Measurements from ENCODE around the gene ERLIN1.

Gene ERLIN1

DNA sequence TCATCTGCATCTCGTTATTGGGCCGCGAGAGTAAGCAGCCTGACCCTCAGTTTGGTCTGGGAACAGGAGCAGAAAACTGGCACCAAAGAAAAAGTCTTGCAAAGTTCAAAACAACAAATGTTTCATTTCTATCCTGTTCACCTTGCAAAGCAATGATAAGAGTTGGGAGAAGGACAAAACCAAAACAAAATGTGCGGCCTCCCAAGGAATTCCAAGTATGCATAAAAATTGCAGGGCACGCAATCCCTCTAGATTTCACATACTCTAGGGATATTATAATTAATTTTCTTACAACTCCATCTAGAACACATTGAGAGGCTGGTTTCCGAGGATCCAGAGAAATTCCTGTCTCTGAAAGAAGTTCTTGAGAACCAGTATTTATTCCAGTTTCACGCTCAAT lies 23.5 kb upstream of the ERLIN1 start:
- H3K4me3 ChIP-seq (ENCODE audit: low read length) = no peak overlapping the region
- peak; percentile 53 for DNase-seq (ENCODE audit: low read depth)
- TF ChIP-seq, protein P1, sequence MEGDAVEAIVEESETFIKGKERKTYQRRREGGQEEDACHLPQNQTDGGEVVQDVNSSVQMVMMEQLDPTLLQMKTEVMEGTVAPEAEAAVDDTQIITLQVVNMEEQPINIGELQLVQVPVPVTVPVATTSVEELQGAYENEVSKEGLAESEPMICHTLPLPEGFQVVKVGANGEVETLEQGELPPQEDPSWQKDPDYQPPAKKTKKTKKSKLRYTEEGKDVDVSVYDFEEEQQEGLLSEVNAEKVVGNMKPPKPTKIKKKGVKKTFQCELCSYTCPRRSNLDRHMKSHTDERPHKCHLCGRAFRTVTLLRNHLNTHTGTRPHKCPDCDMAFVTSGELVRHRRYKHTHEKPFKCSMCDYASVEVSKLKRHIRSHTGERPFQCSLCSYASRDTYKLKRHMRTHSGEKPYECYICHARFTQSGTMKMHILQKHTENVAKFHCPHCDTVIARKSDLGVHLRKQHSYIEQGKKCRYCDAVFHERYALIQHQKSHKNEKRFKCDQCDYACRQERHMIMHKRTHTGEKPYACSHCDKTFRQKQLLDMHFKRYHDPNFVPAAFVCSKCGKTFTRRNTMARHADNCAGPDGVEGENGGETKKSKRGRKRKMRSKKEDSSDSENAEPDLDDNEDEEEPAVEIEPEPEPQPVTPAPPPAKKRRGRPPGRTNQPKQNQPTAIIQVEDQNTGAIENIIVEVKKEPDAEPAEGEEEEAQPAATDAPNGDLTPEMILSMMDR (conservative IDR thresholded peaks at IDR 0.05; ENCODE audit: low read length) = no peak

DNA sequence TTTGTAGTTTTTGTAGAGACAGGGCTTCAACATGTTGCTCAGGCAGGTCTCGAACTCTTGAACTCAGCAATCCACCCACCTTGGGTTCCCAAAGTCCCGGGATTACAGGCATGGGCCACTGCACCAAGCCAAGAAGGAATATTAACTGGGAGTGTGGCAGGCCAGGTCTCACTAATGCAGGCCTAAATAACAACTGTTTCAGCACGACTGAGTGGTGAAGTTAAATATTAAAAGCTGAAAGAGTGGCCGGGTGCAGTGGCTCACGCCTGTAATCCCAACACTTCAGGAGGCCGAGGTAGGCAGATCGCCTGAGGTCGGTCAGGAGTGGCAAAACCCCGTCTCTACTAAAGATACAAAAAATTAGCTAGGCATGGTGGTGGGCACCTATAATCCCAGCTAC lies 22.4 kb upstream of the ERLIN1 start:
- no peak overlapping the region for H3K4me3 ChIP-seq (ENCODE audit: low read length)
- no peak for DNase-seq (ENCODE audit: low read depth)
- TF ChIP-seq, protein P1 (conservative IDR thresholded peaks at IDR 0.05; ENCODE audit: low read length) = no peak

DNA sequence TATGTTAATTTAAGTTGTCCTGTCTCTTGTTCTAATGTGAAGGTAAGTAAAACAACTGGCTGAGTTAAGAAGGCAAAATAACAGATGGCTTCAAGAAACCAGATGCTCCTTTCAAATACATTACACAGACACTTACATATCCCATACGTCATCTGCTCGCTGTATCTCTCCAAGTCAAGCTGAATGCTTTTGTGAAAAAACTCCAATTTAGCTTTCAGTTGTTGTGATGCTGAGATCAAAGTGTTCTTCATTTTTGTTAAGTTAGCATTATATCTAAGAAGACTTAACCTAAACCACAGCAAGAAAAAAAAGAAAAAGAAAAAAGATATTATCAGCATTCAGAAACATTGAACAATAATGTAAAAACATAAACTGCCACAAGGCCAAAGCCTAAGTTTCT lies 18.5 kb upstream of the ERLIN1 start:
- TF ChIP-seq, protein P1 (conservative IDR thresholded peaks at IDR 0.05; ENCODE audit: low read length) = no peak
- no peak for DNase-seq (ENCODE audit: low read depth)
- no peak overlapping the region for H3K4me3 ChIP-seq (ENCODE audit: low read length)

DNA sequence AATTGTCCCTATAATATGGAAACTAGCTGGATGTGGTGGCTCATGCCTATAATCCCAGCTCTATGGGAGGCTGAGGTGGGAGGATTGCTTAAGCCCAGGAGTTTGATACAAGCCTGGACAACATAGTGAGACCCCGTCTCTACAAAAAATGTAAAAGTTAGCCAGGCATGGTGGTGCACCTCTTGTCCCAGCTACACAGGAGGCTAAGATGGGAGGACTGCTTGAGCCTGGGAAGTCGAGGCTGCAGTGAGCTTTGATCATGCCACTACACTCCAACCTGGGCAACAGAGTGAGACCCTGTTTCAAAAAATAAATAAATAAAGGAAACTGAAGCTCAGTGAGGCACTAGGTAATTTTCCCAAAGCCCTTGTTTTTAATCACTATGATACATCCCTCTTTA lies 15.7 kb upstream of the ERLIN1 start:
- TF ChIP-seq, protein P1 (conservative IDR thresholded peaks at IDR 0.05; ENCODE audit: low read length) = no peak
- H3K4me3 ChIP-seq (ENCODE audit: low read length) = no peak overlapping the region
- DNase-seq (ENCODE audit: low read depth) = no peak

DNA sequence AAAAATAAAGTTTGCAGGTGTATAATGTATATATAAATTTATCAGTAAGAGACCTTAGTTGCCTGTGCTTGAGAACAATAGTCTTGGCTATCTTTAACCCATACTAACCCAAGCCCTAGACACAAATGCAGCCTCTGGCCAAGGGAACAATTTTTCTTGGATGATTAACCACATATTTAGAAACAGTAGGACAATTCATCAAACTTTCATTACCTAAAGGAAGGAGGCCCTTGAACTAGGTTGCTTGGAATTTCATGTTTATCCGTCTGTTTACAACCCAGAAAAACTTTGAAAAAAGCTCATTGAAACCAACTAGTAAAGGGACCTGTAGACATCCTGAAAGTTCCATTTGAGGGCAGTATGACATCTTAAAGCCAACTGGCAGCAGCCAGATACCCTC lies 8.9 kb upstream of the ERLIN1 start:
- no peak for DNase-seq (ENCODE audit: low read depth)
- H3K4me3 ChIP-seq (ENCODE audit: low read length) = no peak overlapping the region
- TF ChIP-seq, protein P1 (conservative IDR thresholded peaks at IDR 0.05; ENCODE audit: low read length) = no peak

DNA sequence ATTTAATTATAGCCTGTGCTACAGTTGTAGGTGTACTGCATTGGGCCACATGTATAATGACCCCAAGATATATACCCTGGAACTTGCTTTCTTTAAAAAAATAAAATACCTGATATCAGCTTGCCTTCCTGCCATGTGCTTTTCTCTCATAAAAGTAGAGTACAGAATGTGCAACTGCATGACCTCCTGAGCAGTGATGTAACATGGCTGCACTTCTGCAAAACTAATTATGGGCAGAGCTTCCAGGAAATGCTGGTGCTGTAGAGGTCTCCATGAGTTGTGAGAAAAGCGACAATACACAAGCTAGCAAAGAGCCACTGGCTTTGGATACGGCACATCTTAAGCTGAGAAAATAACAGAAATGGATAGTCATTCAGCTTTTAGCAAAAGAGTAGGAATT lies 6.5 kb upstream of the ERLIN1 start:
- no peak overlapping the region for H3K4me3 ChIP-seq (ENCODE audit: low read length)
- DNase-seq (ENCODE audit: low read depth) = no peak
- TF ChIP-seq, protein P1 (conservative IDR thresholded peaks at IDR 0.05; ENCODE audit: low read length) = no peak

DNA sequence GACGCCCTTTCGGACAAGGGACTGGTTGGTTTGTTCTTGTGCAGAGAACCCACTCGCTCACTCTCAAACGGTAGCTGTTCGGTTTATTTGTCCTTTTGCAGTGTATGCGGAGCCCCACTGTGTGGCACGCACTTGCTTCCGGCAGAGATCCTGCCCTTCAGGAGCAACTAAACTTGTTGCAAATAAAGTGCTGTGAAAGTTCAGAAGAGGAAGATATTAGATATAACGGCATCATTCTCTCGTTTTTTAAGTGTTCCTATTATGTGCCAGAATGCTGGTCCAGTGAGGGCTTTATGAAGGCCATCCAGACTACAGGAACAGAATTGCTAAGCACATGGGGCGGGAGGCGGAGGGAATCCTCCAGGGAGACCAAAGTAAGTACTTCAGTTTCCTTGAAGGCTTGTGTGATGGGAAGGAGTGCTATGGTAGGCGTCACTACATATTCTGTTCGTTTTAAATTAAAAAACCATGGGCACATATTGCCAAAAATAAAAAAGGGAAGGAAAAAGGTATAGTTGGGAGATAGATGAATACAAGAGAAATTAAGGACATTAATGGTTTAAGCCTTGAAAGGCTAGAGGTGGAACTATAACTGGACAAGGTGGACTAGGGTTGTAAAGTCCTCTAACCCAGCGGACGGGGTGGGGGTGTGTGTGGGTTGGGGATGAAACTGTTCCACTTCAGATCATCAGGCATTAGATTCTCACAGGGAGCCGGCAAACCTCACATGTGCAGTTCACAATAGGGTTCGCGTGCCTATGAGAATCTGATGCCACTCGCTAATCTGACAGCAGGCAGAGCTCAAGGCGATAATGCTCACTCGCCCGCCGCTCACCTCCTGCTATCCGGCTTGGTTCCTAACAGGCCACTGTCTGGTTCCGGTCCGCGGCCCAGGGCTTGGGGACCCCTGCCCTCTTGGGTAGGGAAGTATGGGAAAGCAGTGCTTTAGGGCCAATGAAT lies 704 bp upstream of the ERLIN1 start:
- H3K4me3 ChIP-seq (ENCODE audit: low read length) = peak overlapping the region; percentile 96
- TF ChIP-seq, protein P1 (conservative IDR thresholded peaks at IDR 0.05; ENCODE audit: low read length) = no peak
- peak; percentile 56 for DNase-seq (ENCODE audit: low read depth)

All from AG10803 (cell line).